ENCODE measurements around the gene KCNAB2.
"Not testable (repeated sequence)": the region's sequence is repeated elsewhere in the genome, so short reads cannot be mapped to it uniquely, and the experiment has no call there.

KCNAB2 gene

DNA sequence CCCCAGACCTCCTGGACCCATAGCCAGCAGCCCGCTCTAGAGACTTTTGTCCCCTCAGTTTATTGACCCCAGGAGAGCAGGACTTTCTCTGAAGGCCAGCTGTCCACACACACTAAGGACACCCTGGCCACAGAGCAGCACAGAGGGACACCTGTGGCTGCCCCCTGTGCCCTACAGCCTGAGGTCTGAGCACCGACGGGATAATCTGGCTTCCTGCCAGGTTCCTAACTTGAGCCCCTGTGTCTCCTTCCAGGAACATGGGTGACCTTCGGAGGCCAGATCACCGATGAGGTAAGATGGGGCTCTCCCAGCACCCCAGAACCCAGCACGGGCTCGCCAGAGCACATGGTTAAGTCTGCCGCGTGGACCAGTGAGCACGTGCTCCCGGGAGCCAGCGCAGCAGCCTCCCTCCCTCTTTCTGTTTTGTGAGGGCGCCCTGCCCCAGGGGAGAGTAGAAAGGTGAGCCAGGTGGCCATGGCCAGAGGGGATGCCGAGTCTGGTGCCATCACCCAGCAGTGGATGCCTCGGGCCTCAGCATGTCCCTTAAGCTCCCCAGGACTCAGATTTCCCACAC, 27.9 kb downstream of the KCNAB2 start:
- no peak overlapping the region for H3K4me3 ChIP-seq (ENCODE audit: low read depth, low read length)
- TF ChIP-seq, protein P1, sequence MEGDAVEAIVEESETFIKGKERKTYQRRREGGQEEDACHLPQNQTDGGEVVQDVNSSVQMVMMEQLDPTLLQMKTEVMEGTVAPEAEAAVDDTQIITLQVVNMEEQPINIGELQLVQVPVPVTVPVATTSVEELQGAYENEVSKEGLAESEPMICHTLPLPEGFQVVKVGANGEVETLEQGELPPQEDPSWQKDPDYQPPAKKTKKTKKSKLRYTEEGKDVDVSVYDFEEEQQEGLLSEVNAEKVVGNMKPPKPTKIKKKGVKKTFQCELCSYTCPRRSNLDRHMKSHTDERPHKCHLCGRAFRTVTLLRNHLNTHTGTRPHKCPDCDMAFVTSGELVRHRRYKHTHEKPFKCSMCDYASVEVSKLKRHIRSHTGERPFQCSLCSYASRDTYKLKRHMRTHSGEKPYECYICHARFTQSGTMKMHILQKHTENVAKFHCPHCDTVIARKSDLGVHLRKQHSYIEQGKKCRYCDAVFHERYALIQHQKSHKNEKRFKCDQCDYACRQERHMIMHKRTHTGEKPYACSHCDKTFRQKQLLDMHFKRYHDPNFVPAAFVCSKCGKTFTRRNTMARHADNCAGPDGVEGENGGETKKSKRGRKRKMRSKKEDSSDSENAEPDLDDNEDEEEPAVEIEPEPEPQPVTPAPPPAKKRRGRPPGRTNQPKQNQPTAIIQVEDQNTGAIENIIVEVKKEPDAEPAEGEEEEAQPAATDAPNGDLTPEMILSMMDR (IDR thresholded peaks at IDR 0.05; ENCODE audit: insufficient read depth, low read depth, low read length, missing control alignments) = no peak
- no peak for DNase-seq (ENCODE audit: low read depth)

DNA sequence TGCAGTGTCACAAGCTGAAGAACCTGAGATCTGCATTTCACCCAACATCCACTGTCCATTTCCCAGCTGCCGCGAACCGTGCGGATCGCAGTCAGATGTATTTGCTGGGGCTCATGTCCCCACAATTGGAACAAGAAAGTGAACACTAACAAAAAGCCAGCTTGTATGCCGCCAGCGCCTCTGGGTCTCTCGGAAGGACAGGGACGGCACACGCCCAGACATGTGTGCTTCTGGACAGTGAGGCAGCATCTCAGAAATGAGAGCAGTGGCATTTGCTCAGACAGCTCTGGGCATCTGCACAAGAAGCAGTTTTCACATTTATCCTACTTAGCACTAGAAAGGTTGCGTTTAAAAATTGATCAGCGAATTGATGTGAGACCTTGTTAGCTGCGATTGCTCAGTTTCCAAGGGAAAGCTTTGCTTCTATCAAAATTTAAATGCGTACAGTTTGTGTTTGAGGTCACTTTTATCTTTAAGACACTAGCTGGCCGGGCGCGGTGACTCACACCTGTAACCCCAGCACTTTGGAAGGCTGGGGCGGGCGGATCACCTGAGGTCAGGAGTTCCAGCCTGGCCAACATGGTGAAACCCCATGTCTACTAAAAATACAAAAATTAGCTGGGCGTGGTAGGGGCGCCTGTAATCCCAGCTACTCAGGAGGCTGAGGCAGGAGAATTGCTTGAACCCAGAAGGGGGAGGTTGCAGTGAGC, 28.7 kb downstream of the KCNAB2 start:
- TF ChIP-seq, protein P1 (IDR thresholded peaks at IDR 0.05; ENCODE audit: insufficient read depth, low read depth, low read length, missing control alignments) = no peak
- H3K4me3 ChIP-seq (ENCODE audit: low read depth, low read length) = no peak overlapping the region

DNA sequence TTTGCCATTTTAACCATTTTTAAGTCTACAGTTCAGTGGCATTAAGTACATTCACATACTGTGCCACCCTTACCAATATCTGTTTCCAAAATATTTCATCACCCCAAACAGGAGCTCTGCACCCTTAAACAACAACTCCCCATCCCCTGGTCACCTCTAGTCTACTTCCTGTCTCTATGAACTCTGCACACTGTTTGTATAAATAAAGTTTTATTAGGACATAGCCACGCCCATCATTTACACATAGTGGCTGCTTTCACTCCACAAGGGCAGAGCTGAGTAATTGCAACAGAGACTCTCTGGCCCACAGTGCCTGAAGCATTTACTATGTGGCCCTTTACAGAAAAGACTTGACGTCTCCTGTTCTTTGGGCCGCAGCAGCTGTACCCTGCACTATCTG, 30.1 kb downstream of the KCNAB2 start:
- no peak for DNase-seq (ENCODE audit: low read depth)
- no peak overlapping the region for H3K4me3 ChIP-seq (ENCODE audit: low read depth, low read length)
- TF ChIP-seq, protein P1 (IDR thresholded peaks at IDR 0.05; ENCODE audit: insufficient read depth, low read depth, low read length, missing control alignments) = no peak

More for the DNA sequence above, 28.7 kb downstream of the KCNAB2 start:
- no peak for DNase-seq (ENCODE audit: low read depth)

DNA sequence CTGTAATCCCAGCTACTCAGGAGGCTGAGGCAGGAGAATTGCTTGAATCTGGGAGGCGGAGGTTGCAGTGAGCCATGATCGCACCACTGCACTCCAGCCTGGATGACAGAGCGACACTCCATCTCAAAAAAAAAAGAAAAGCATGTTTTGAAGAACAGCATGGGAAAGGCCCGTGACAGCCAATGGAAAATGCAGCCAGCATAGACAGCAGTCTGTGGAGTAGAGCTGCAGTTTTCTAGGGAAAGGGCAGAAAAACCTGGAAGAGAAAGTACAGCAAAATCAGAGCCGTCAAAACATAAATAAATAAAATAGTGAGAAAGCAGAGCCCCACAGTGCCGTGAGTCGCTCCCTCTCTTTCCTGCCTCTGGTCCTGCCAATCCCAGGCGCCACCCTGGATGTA, 31.4 kb downstream of the KCNAB2 start:
- H3K4me3 ChIP-seq (ENCODE audit: low read depth, low read length); DNase-seq (ENCODE audit: low read depth): not testable (repeated sequence)

DNA sequence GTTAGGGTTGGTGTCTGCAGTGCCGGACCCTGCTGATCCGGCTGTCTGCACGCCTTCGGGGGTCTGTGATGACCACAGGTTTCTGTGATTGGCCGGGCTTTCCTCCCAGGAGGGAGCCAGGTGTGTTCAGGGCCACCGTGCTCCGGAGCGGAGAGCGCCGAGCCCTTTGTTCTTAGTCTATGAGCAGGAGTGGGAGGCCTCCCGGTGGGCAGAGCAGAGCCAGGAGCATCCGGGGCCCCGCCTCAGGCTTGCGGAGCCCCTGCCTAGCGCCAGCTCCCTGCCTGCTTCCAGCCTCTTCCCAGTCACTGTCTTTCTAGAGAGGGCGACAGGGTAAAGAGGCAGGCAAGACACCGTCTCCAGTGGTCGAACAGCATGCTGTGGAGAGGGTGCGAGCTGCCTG, 31.8 kb downstream of the KCNAB2 start:
- no peak overlapping the region for H3K4me3 ChIP-seq (ENCODE audit: low read depth, low read length)
- DNase-seq (ENCODE audit: low read depth) = no peak
- TF ChIP-seq, protein P1 (IDR thresholded peaks at IDR 0.05; ENCODE audit: insufficient read depth, low read depth, low read length, missing control alignments) = no peak

DNA sequence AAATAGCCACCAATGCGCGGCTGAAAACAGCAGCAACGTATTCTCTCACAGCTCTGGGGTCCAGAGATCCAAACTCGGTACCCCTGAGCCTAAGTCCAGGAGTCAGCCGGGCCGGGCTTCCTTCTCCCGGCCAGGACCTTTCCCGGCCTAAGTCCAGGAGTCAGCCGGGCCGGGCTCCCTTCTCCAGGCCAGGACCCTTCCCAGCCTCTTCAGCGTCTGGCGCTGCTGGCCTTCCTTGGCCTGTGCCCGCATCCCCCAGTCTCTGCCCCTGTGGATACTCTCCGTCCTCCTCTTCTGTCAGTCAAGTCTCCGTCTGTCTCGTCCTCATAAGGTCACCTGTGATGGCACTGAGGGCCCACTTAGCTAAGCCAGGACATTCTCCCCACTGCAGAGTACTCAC, 32.2 kb downstream of the KCNAB2 start:
- H3K4me3 ChIP-seq (ENCODE audit: low read depth, low read length) = no peak overlapping the region
- TF ChIP-seq, protein P1 (IDR thresholded peaks at IDR 0.05; ENCODE audit: insufficient read depth, low read depth, low read length, missing control alignments) = no peak
- no peak for DNase-seq (ENCODE audit: low read depth)

DNA sequence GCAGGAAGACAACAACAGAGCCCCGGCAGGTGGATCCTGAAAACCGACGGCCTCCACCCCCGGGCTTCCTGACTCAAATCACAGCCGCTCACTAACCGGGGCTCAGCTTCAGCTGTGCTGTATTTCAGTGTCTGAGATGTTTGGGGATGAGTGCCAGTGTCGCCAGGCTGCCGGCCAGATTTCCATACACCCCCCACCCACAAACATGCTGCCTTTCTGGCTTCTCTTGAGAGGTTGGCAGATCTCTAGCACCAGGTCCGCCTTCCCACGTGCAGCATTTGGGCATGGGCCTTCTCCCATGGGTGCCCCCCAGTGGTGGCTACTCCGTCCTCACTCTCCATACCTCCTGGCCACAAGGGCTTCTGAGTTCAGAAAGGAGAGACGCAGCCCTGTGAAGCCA, 34.8 kb downstream of the KCNAB2 start:
- DNase-seq (ENCODE audit: low read depth) = no peak
- no peak overlapping the region for H3K4me3 ChIP-seq (ENCODE audit: low read depth, low read length)

More for the DNA sequence above, 34.8 kb downstream of the KCNAB2 start:
- TF ChIP-seq, protein P1 (IDR thresholded peaks at IDR 0.05; ENCODE audit: insufficient read depth, low read depth, low read length, missing control alignments) = no peak
